Panc1 (cell line): Measurements from ENCODE around the gene P2RY8. TPM values are rescaled to one million over a fixed set of nuclear protein-coding genes. Genes with fewer than 3 reads are reported as not detected.

Experiments
- ATAC-seq: fragments of 200-7000 bp; cut with Tn5 transposase; 2 replicates; pipeline ENCODE4 v1.9.1; 2020; ENCODE audit warnings: mild to moderate bottlenecking, moderate library complexity
- BruUV-seq: library from RNA; stranded (reverse); fragments of 400-500 nt; replicated peaks from 2 replicates; lab custom pipeline; 2021; lab: Mats Ljungman, UMichigan
- CTCF ChIA-PET: fragments of 300-600 bp; sonication (Branson Sonifier 250); formaldehyde crosslinking; loops from one replicate; lab custom pipeline; 2022; ENCODE audit warnings: antibody characterized with exemption; lab: Charles Lee
- POLR2A ChIA-PET: fragments of 300-600 bp; sonication (Branson Sonifier 250); formaldehyde crosslinking; loops from one replicate; lab custom pipeline; 2022; ENCODE audit warnings: antibody characterized with exemption; lab: Charles Lee
- DNase-seq: peaks from one replicate; pipeline ENCODE4 v3.0.0-alpha.2; 2010; ENCODE audit warnings: low read depth, low spot score
- H3K27ac ChIP-seq: 2 replicates; pipeline ENCODE4 v1.5.1; 2011; ENCODE audit warnings: mild to moderate bottlenecking, low read length, inconsistent platforms
- H3K27me3 ChIP-seq: fragments of 200-500 bp; sonication (Bioruptor generic); 2 replicates; pipeline ENCODE4 v1.6.0; 2014; ENCODE audit warnings: low read length, inconsistent platforms; ENCODE audit not compliant: control insufficient read depth, insufficient read depth
- H3K36me3 ChIP-seq: fragments of 200-500 bp; sonication (Bioruptor generic); 2 replicates; pipeline ENCODE4 v1.5.1; 2014; ENCODE audit warnings: inconsistent platforms, mild to moderate bottlenecking, low read length, moderate library complexity; ENCODE audit not compliant: control insufficient read depth, insufficient read depth
- H3K4me1 ChIP-seq: 2 replicates; pipeline ENCODE4 v1.5.1; 2011; ENCODE audit warnings: inconsistent platforms, mild to moderate bottlenecking, low read length, moderate library complexity; ENCODE audit not compliant: control insufficient read depth, insufficient read depth
- H3K4me3 ChIP-seq, 2 experiments: 2 replicates each; pipeline ENCODE4 v1.5.1; 2011 to 2012; ENCODE audit warnings: low read depth in 2 of 2, low read length in 2 of 2, mild to moderate bottlenecking in 2 of 2, inconsistent platforms in 1 of 2, moderate library complexity in 1 of 2
- H3K9me3 ChIP-seq: fragments of 200-500 bp; sonication (Bioruptor generic); 2 replicates; pipeline ENCODE4 v1.5.1; 2014; ENCODE audit warnings: low read depth, mild to moderate bottlenecking, inconsistent platforms, low read length, moderate library complexity; ENCODE audit not compliant: control insufficient read depth, insufficient read depth
- CTCF ChIP-seq: fragments of 450-650 bp; IDR thresholded peaks from 2 replicates; pipeline ENCODE4 v1.5.1; 2017; ENCODE audit warnings: mild to moderate bottlenecking
- POLR2AphosphoS5 ChIP-seq: IDR thresholded peaks from 2 replicates; pipeline ENCODE4 v1.6.1; 2012; ENCODE audit warnings: mild to moderate bottlenecking, low read depth, low read length, moderate library complexity
- REST ChIP-seq, 2 experiments: IDR thresholded peaks; 2 replicates each; pipeline ENCODE4 v1.6.1; 2011 to 2012; ENCODE audit warnings: low read depth in 2 of 2, control low read depth in 1 of 2, low read length in 1 of 2, mild to moderate bottlenecking in 1 of 2, moderate library complexity in 1 of 2; ENCODE audit not compliant: insufficient read depth in 1 of 2
- SIN3A ChIP-seq: IDR thresholded peaks from 2 replicates; pipeline ENCODE4 v1.6.1; 2012; ENCODE audit warnings: low read depth, mild to moderate bottlenecking, low read length, moderate library complexity, borderline replicate concordance; ENCODE audit not compliant: insufficient read depth
- TCF7L2 ChIP-seq: IDR thresholded peaks from 2 replicates; pipeline ENCODE4 v1.6.1; 2011; ENCODE audit warnings: mild to moderate bottlenecking, low read depth, low read length, inconsistent platforms
- in situ Hi-C: cut with HindIII; loops from 2 replicates; pipeline ENCODE4 v1.10.0; 2016; ENCODE audit warnings: low sequenced_read_pairs, low pct_unique_long_range_greater_than_20kb
- intact Hi-C: fragments of 100-400 bp; cut with micrococcal nuclease; formaldehyde crosslinking; loops from one replicate; pipeline ENCODE4 v1.10.0; 2022; ENCODE audit not compliant: unreplicated experiment
- total RNA-seq: library from RNA; stranded (reverse); gene quantifications from one replicate; pipeline ENCODE4 v1.2.1, GENCODE V29; 2021; ENCODE audit not compliant: unreplicated experiment

P2RY8 gene
- total RNA-seq, 1 experiment from 2014 or later: 0.18 TPM

DNA sequence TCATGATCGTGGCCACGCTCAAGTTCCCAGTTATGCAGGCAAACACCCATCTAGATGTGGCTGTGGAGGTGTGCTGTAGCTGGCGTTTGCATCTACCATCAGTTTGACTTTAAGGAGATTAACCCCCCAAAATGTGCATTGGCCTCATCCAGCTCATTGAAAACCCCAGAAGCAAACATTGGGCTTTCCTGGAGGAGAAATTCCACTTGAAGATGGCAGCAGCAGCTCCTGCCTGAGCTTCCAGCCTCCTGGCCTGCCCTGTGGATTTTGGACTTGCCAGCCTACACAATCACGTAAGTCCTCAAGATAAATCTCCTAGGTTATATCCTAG is 114.9 kb downstream of the P2RY8 start:
- Histone ChIP-seq H3K27ac (no peak overlapping the region), H3K4me1 (no peaks in the 10 kb centered on the region), H3K4me3 (no peak overlapping the region), H3K27me3 (no peaks in the 10 kb centered on the region), H3K36me3 (no peaks in the 10 kb centered on the region), H3K9me3 (no peaks in the 10 kb centered on the region)
- TF ChIP-seq REST (IDR thresholded peaks at IDR 0.05; ENCODE audit: insufficient read depth in 1 of 2, low read depth in 2 of 2, low read length in 1 of 2): no peak
- no peak for TF ChIP-seq TCF7L2
- TF ChIP-seq CTCF: no peak
- TF ChIP-seq POLR2AphosphoS5: no peak
- no peak for TF ChIP-seq SIN3A
- ChIA-PET CTCF (no interaction called here), POLR2A (no interaction called here)
- no TSS peak for BruUV-seq
- in situ Hi-C loops: no loop called here
- ATAC-seq (no peak), DNase-seq (no peak)
- intact Hi-C loops: no loop called here

DNA sequence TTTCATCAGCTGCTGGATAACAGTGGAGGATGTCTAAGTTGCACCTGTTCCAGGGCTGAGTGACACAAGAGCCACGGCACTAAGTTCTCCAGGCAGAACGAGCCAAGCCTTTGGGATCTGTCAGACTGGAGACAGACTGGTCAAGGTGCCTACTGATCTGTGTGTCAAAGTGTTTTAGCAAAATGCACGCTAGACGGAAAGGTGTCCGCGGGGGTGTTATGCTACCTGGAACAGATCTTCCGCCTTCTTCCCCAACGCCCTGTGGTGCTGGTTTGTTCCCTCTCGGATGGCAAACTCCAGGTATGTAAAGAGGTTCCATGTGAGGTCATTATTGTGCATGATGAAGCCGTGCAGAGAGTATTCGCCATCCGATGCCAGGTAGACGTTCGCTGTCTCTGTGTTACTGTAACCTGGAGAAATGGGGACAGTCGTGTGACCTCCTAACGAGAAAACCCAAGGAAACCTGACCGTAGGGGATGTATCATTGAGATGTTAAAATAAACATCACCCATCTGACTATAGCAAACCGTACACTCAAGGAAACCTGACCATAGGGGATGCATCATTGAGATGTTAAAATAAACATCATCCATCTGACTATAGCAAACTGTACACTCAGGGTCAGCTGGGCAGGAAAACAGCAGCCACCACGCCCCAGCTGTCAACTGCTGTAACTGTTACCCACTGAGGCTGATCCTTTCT is 115.4 kb downstream of the P2RY8 start:
- H3K27me3 ChIP-seq: no peaks in the 10 kb centered on the region
- H3K27ac ChIP-seq: no peak overlapping the region
- H3K9me3 ChIP-seq: no peaks in the 10 kb centered on the region
- no peaks in the 10 kb centered on the region for H3K36me3 ChIP-seq
- H3K4me3 ChIP-seq: no peak overlapping the region
- ChIA-PET POLR2A (no interaction called here), CTCF (no interaction called here)
- H3K4me1 ChIP-seq: no peaks in the 10 kb centered on the region
- intact Hi-C loops (no loop called here), in situ Hi-C loops (no loop called here)
- BruUV-seq: no TSS peak
- no peak; the same call in 1 of the 2 replicates for ATAC-seq
- no peak for DNase-seq
- no peak for TF ChIP-seq TCF7L2
- TF ChIP-seq SIN3A: no peak
- TF ChIP-seq REST (IDR thresholded peaks at IDR 0.05; ENCODE audit: insufficient read depth in 1 of 2, low read depth in 2 of 2, low read length in 1 of 2): no peak
